ENCODE measurements around the gene ACOX1.
"Not testable (repeated sequence)": the region's sequence is repeated elsewhere in the genome, so short reads cannot be mapped to it uniquely, and the experiment has no call there.

Gene ACOX1

DNA sequence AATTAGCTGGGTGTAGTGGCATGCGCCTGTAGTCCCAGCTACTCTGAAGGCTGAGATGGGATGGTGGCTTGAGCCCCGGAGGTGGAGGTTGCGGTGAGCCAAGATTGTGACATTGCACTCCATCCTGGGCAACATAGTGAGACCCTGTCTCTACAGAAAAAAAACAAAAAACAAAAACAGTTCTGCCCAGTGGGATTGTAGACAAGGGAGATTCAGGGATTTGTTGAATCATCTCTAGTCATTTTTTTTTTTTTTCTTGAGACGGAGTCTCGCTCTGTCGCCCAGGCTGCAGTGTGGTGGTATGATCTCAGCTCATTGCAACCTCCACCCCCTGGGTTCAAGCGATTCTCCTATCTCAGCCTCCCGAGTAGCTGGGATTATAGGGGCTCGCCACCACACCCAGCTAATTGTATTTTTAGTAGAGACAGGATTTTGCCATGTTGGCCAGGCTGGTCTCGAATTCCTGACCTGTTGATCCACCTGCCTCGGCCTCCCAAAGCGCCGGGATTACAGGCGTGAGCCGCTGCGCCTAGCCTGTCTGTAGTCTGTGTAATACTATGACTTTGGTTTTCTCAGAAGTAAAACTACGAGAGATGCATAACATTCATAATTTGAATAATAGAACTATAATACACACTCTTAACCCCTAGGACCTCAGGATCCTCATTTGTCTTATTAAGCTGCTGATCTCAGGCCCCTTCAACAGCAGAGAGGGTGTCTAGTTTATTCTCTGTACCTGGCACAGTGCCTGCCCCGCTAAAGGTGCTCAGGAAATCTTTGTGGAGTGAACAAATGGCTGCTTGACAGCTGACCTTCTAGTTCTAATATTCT is 1.4 kb upstream of the ACOX1 start:
- FAIRE-seq (no peak), DNase-seq (ENCODE audit: insufficient read length, low spot score) (no peak)
- TF ChIP-seq, protein P1, sequence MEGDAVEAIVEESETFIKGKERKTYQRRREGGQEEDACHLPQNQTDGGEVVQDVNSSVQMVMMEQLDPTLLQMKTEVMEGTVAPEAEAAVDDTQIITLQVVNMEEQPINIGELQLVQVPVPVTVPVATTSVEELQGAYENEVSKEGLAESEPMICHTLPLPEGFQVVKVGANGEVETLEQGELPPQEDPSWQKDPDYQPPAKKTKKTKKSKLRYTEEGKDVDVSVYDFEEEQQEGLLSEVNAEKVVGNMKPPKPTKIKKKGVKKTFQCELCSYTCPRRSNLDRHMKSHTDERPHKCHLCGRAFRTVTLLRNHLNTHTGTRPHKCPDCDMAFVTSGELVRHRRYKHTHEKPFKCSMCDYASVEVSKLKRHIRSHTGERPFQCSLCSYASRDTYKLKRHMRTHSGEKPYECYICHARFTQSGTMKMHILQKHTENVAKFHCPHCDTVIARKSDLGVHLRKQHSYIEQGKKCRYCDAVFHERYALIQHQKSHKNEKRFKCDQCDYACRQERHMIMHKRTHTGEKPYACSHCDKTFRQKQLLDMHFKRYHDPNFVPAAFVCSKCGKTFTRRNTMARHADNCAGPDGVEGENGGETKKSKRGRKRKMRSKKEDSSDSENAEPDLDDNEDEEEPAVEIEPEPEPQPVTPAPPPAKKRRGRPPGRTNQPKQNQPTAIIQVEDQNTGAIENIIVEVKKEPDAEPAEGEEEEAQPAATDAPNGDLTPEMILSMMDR (IDR thresholded peaks at IDR 0.05; ENCODE audit: insufficient read depth, missing control alignments): no peak

DNA sequence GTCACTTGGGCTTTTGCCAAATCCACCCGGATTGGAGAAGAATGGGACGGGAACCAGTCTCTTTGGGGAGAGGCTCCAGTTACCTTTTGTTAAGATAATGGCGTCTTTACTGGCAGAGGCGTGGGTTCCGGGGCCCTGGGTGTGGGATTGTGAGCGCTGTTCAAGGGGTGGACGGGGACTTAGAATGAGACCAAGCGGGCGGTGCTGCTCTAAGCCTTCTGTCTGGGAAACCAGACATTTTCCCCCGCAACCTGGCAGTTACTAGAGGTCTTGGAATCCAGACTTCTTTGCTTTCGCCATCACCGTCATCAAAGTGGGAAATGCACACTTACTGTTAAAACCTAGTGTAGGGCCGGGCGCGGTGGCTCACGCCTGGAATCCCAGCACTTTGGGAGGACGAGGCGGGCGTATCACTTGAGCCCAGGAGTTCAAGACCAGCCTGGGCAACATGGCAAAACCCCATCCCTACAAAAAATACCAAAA is 780 bp upstream of the ACOX1 start:
- FAIRE-seq (no peak), DNase-seq (ENCODE audit: insufficient read length, low spot score) (no peak)
- TF ChIP-seq, protein P1 (IDR thresholded peaks at IDR 0.05; ENCODE audit: insufficient read depth, missing control alignments): no peak

DNA sequence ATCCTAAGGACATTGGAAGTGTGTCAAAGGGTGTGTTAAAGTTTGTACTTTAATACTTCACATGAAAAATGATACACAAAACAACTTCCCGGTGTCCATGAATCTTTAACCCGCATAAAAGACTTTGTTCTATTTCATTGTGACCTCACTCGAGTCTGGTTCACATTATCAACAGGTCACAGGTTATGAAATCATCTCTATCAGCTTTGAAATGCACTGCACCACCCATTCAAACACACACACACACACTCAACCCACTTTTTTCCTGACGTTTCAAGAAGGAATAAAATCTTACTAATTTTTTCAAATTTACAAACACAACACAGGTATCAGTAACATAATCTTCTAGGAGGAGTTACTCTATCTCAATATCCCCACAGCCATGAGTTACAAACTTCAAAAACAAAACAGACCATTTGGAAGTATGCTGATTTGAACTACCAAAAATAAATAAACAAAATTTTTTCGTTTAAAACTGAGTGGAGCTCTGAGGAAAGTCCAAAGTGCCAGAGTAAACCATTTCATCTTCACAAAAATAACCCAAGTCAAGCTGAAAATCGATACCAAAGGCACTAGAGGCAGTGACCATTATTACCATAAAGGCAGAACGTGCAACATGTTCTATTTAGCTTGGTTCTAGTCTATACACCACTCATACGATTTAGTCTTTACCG is 2.7 kb downstream of the ACOX1 start:
- DNase-seq (ENCODE audit: insufficient read length, low spot score) (no peak), FAIRE-seq (no peak)
- TF ChIP-seq, protein P1 (IDR thresholded peaks at IDR 0.05; ENCODE audit: insufficient read depth, missing control alignments): no peak

DNA sequence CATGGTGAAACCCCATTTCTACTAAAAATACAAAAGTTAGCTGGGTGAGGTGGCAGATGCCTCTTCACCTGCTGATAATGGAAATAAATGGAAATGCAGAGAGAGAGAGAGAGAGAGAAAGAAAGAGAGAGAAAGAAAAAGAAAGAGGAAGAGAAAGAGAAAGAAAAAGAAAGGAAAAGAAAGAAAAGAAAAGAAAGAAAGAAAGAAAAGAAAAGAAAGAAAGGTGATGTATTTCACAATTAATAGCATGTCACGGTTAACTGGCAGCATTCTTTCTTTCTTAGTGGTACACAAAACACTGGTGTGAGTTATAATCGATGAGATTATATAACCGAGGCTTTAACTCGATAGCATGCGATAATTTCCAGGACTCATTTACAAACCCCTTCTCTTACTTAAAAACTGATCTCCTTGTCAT is 3.2 kb downstream of the ACOX1 start:
- DNase-seq (ENCODE audit: insufficient read length, low spot score) (no peak), FAIRE-seq (no peak)
- TF ChIP-seq, protein P1 (IDR thresholded peaks at IDR 0.05; ENCODE audit: insufficient read depth, missing control alignments): no peak

DNA sequence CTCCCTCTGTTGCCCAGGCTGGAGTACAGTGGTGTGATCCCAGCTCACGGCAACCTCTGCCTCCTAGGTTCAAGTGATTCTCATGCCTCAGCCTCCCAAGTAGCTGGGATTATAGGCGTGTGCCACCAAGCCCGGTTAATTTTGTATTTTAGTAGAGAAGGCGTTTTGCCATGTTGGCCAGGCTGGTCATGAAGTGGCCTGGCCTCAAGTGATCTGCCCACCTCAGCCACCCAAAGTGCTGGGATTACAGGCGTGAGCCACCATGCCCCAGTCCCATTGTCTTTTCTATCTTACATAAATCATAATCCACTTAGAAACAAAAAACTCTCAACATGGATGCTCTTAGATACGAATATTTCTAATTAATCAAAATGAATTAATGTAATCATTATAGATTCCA is 3.8 kb downstream of the ACOX1 start:
- FAIRE-seq; DNase-seq (ENCODE audit: insufficient read length, low spot score): not testable (repeated sequence)

DNA sequence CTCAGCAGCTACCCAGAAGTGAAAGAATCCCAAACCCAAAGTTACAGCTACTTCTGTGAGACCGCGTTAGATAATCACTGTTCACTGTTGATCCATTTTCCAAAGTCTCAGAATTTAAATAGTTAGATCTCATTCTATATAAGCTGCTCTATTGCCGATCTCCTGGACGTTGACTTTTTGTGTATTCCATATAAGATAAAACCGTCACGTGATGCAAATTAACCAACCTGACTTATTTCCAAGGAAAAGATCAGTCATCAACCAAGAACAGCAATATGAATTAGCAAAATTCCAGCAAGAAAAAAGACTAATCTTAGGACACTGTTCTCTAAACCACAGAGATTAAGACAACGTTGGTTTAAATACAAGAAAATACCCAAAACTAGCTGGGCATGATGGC is 8.3 kb downstream of the ACOX1 start:
- TF ChIP-seq, protein P1 (IDR thresholded peaks at IDR 0.05; ENCODE audit: insufficient read depth, missing control alignments): no peak
- FAIRE-seq (no peak), DNase-seq (ENCODE audit: insufficient read length, low spot score) (no peak)

DNA sequence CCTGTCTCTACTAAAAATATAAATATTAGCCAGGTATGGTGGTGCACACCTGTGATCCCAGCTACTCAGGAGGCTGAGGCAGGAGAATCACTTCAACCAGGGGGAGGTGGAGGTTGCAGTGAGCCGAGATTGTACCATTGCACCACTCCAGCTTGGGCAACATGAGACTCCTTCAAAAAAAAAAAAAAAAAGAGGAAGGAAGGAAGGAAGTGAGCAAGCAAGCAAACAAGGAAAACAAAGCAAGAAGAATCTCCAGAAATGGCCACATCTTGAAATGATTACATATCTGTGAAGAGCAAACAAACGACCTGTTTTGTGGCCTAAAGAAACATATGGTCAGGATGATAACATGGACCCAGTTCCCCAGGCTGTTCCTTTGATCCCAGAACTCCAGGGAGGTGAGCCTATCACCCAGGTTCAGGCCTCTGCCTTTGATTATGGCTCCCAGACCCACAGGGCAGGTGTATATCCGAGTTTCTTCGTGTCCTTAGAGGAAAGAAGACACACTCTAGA is 8.9 kb downstream of the ACOX1 start:
- no peak for FAIRE-seq
- DNase-seq (ENCODE audit: insufficient read length, low spot score): no peak
- TF ChIP-seq, protein P1 (IDR thresholded peaks at IDR 0.05; ENCODE audit: insufficient read depth, missing control alignments): no peak

DNA sequence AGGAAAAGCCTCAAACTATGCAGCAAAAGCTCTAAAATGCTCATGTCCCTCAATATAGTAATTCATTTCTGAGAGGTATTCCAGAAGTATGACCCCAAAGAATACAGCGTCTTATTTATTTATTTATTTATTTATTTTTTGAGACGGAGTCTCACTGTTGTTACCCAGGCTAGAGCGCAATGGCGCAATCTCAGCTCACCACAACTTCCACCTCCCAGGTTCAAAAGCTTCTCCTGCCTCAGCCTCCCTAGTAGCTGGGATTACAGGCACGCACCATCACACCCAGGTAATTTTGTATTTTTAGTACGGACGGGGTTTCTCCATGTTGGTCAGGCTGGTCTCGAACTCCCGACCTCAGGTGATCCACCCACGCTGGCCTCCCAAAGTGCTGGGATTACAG is 9.9 kb downstream of the ACOX1 start:
- DNase-seq (ENCODE audit: insufficient read length, low spot score); FAIRE-seq: not testable (repeated sequence)
